Measurements from ENCODE around the gene CDC73. TPM values are rescaled to one million over a fixed set of nuclear protein-coding genes. Genes with fewer than 3 reads are reported as not detected.
"Not testable (repeated sequence)": the region's sequence is repeated elsewhere in the genome, so short reads cannot be mapped to it uniquely, and the experiment has no call there.

Gene CDC73
- total RNA-seq, 2 experiments from 2014 or later: 55.6 to 63.3 TPM

- CTCF ChIA-PET: interaction anchor here (1.3 kb wide), 1 partner anchor 14 kb away, joined by 3 read pairs; no protein-coding TSS in a partner anchor
- Mint-ChIP-seq H3K9me3 (ENCODE audit: low read depth) (no peaks in the 10 kb centered on the region), H3K4me3 (no peak overlapping the region), H3K27me3 (no peaks in the 10 kb centered on the region), H3K27ac (no peak overlapping the region), H3K4me1 (peaks cover 4% of the 10 kb centered on the region), H3K36me3 (peaks cover 26% of the 10 kb centered on the region)
- DNase-seq: no peak
- ATAC-seq: no peak
Observed at GRCh38 chr1:193156822-193157142, 35.0 kb downstream of the CDC73 start.

DNA sequence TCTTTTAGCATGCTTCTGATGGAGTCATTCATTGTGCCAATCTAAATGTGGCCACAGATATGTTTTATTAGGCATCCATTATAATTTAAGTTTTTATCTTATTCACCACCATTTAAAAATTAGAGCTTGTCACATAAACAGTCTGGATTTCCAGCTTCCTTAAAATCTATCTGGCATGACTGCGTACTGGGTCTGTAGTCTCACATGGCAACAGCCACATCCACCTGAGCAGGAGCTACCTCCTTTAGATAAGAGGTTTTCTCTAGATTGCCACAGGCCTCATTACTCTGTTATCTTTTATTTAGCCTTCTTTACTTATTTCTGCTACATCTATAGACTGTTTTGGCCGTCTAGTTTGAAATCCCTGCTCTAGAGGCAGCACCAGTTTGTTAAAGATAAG is 35.5 kb downstream of the CDC73 start:
- H3K27ac Mint-ChIP-seq: no peak overlapping the region
- CTCF ChIA-PET: no interaction called here
- H3K36me3 Mint-ChIP-seq: peaks cover 24% of the 10 kb centered on the region
- H3K4me3 Mint-ChIP-seq: no peak overlapping the region
- peaks cover 4% of the 10 kb centered on the region for H3K4me1 Mint-ChIP-seq
- ATAC-seq (no peak), DNase-seq (no peak)
- H3K9me3 Mint-ChIP-seq (ENCODE audit: low read depth): no peaks in the 10 kb centered on the region
- H3K27me3 Mint-ChIP-seq: no peaks in the 10 kb centered on the region

DNA sequence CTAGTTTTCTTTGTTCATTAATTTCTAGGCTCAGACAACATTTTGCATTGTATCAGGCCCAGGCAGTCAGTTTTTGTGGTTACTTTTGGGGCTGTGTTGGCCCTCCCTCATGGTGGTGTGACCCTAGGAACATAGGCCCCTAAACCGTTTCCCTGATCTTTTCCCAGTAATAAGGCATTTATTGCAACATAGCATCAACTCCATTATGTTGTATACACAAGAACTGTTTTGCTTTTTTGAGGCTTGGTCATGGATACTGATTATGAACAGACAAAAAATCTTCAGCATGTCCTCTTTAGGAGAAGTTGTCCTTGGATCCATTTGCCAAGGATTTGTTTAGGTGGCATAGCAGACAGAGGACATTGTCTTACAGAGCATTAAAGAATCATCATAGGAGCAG is 54.3 kb downstream of the CDC73 start:
- Mint-ChIP-seq H3K9me3 (ENCODE audit: low read depth) (peaks cover 2% of the 10 kb centered on the region), H3K4me3 (no peak overlapping the region), H3K4me1 (peaks cover under 1% of the 10 kb centered on the region), H3K27me3 (no peaks in the 10 kb centered on the region), H3K27ac (no peak overlapping the region), H3K36me3 (peaks cover 41% of the 10 kb centered on the region)
- CTCF ChIA-PET: no interaction called here
- ATAC-seq (no peak), DNase-seq (no peak)

- Mint-ChIP-seq H3K4me3 (no peak overlapping the region), H3K27me3 (no peaks in the 10 kb centered on the region), H3K36me3 (peaks cover 36% of the 10 kb centered on the region), H3K4me1 (peaks cover 2% of the 10 kb centered on the region), H3K27ac (no peak overlapping the region), H3K9me3 (ENCODE audit: low read depth) (peaks cover 2% of the 10 kb centered on the region)
- CTCF ChIA-PET: no interaction called here
- no peak for DNase-seq
- ATAC-seq: no peak
Observed at GRCh38 chr1:193176788-193177187, 55.0 kb downstream of the CDC73 start.

DNA sequence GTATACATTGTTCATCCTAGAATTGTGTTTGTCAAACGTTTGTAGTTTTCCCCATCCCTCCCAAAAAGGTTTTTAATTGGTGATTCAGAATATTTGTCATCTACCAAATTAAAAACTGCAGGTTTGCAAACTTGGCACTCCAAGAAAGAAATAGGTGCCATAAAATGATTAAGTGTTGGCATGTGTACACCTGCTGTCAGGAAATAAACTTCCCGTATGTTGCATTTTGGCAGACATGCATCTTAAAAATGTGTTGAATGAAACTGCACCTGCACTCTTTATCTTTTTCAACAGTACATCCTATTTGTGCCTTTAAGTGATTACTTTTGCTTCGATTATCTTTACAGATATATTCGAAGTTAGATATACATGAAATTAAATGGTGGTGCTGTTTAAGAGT is 57.3 kb downstream of the CDC73 start:
- DNase-seq: no peak
- H3K36me3 Mint-ChIP-seq: peaks cover 23% of the 10 kb centered on the region
- H3K4me1 Mint-ChIP-seq: peaks cover 7% of the 10 kb centered on the region
- H3K27me3 Mint-ChIP-seq: no peaks in the 10 kb centered on the region
- H3K9me3 Mint-ChIP-seq (ENCODE audit: low read depth): peaks cover 2% of the 10 kb centered on the region
- no peak overlapping the region for H3K27ac Mint-ChIP-seq
- CTCF ChIA-PET: no interaction called here
- ATAC-seq: no peak
- H3K4me3 Mint-ChIP-seq: no peak overlapping the region

GRCh38 chr1:193181536-193181935 is 59.7 kb downstream of the CDC73 start:
- H3K4me3 Mint-ChIP-seq: no peak overlapping the region
- H3K27ac Mint-ChIP-seq: no peak overlapping the region

DNA sequence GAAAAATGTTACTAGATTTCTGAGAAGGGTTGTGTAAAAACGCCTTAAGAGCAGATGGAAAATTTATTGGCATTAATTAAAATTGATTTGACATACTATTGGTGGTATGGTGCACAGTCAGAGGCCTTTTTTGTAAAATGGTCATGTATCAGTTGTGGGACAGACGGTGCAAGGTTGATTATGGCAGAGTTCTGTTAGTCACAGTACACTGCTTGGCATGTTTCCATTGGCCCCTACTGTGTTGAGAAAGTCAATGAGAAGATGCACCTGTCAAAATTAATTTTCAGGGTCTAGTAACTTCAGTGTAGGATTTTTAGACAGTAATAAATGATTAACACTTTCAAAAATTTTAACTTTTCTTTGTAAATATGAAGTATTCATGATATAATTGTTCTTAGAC is 60.2 kb downstream of the CDC73 start:
- Mint-ChIP-seq H3K36me3 (peaks cover 5% of the 10 kb centered on the region), H3K4me1 (peaks cover 26% of the 10 kb centered on the region), H3K27ac (no peak overlapping the region), H3K27me3 (no peaks in the 10 kb centered on the region), H3K9me3 (ENCODE audit: low read depth) (peaks cover 2% of the 10 kb centered on the region), H3K4me3 (no peak overlapping the region)
- no peak for DNase-seq
- CTCF ChIA-PET: no interaction called here
- no peak for ATAC-seq

More at GRCh38 chr1:193181536-193181935, 59.7 kb downstream of the CDC73 start:
- DNase-seq (no peak), ATAC-seq (no peak)
- Mint-ChIP-seq H3K27me3 (no peaks in the 10 kb centered on the region), H3K4me1 (peaks cover 22% of the 10 kb centered on the region), H3K36me3 (peaks cover 8% of the 10 kb centered on the region), H3K9me3 (ENCODE audit: low read depth) (peaks cover 2% of the 10 kb centered on the region)
- CTCF ChIA-PET: no interaction called here

- Mint-ChIP-seq H3K4me1 (peaks cover 26% of the 10 kb centered on the region), H3K4me3 (no peak overlapping the region), H3K27ac (no peak overlapping the region), H3K36me3 (peaks cover 1% of the 10 kb centered on the region), H3K9me3 (ENCODE audit: low read depth) (no peaks in the 10 kb centered on the region), H3K27me3 (no peaks in the 10 kb centered on the region)
- DNase-seq (no peak), ATAC-seq (peak; percentile 52)
- CTCF ChIA-PET: no interaction called here
Observed at GRCh38 chr1:193183019-193183627, 61.3 kb downstream of the CDC73 start.

DNA sequence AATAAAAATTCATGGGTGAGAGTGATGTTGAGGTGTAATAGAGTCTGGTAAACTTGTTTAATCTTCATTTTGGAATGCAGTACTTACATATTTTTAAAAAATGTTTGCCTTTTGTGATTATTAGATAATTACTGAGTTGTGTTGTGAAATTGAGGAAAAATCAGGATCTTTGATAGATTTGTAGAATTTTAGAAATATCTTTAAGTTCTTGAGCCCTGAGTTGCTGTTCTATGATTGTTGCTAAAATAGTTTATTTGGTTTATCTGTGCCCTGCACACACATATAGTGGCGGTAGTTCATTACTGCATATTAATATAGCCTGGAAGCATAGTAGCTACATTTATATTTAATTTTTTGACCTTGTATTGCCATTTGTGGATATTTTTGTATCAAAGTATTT is 62.9 kb downstream of the CDC73 start:
- ATAC-seq: no peak
- CTCF ChIA-PET: interaction anchor here (1.5 kb wide), 1 partner anchor 209 kb away, joined by 3 read pairs; no protein-coding TSS in a partner anchor
- Mint-ChIP-seq H3K27me3 (no peaks in the 10 kb centered on the region), H3K27ac (peak overlapping the region; percentile 61), H3K36me3 (peaks cover 3% of the 10 kb centered on the region), H3K9me3 (ENCODE audit: low read depth) (no peaks in the 10 kb centered on the region), H3K4me1 (peaks cover 30% of the 10 kb centered on the region), H3K4me3 (peak overlapping the region; percentile 48)
- no peak for DNase-seq

DNA sequence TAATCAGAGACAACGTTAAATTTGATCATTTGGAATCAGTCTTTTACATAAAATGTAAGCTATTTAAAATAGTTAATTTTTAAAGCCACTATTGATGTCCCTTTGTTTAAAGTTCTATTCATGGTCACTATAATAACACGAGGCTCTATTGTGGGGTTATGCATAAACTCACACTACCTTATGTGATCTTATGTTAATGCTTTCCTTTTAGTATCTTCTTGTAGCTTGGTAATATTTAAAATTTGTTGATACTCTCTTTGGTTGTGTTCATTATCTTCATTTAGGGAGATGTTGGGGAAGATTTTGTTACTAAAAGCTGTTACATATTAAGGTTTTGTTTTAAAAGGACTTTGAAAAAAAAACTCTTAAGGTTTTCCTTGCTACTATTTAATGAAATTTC is 63.4 kb downstream of the CDC73 start:
- CTCF ChIA-PET: interaction anchor here (1.5 kb wide), 1 partner anchor 209 kb away, joined by 3 read pairs; no protein-coding TSS in a partner anchor
- no peaks in the 10 kb centered on the region for H3K27me3 Mint-ChIP-seq
- H3K27ac Mint-ChIP-seq: peak overlapping the region; percentile 61
- peak overlapping the region; percentile 80 for H3K4me3 Mint-ChIP-seq
- ATAC-seq (no peak), DNase-seq (no peak)
- peaks cover 4% of the 10 kb centered on the region for H3K36me3 Mint-ChIP-seq
- H3K4me1 Mint-ChIP-seq: peaks cover 32% of the 10 kb centered on the region
- H3K9me3 Mint-ChIP-seq (ENCODE audit: low read depth): no peaks in the 10 kb centered on the region

DNA sequence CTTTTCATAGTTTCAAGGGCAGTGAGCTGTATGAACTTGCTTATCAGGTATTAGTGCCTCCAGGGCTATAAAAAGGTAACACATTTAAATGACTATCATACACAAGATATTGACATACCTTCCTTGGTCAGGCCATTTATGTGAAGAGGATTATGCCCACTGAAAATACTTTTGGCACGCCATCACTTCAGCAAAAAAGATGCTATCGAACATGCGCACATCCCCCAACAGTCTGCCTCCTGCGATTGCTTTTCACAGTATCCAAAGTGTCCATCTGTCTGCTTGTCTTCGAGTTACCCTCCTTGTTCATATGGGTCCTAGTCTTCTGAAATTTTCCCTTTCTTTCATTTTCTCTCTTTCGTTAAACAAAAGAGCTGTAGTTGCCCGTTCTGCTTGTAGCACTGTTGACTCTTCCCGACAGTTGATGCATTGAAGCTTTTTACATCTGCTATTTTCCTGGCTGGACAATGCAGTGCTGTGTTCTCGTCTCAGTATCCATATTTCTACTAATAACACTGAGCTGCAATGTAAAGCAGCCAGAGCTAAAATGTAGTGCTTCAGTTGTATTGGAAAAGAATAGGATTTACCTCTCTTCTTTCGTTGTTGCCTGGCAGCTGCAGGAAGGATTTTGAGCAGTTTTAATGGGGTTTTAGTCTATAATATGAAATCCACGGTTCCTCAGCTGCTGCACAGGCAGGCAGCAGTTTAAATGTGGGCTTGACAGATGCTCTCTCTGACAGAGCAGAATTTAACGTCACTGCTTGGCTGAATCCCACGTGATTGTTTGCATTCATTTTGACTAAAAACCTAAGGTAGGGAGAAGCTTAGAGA is 64.3 kb downstream of the CDC73 start, which contains the start of gene B3GALT2:
Gene B3GALT2 (minus strand): TSS at position 713 of the 831 bp plus-strand sequence. CDS start 5,051 bp downstream, outside the sequence.
- CTCF ChIA-PET: interaction anchor here (1.0 to 1.5 kb wide), 2 partner anchors 208 to 1111 kb away, joined by 3 read pairs; no protein-coding TSS in a partner anchor
- peak; percentile 51 for DNase-seq
- Mint-ChIP-seq H3K4me1 (peaks cover 37% of the 10 kb centered on the region), H3K27me3 (no peaks in the 10 kb centered on the region), H3K9me3 (ENCODE audit: low read depth) (no peaks in the 10 kb centered on the region), H3K4me3 (peak within 1 kb of the TSS; percentile 80), H3K36me3 (peaks cover 11% of the 10 kb centered on the region), H3K27ac (peak within 1 kb of the TSS; percentile 81)
- ATAC-seq: peak; percentile 77

DNA sequence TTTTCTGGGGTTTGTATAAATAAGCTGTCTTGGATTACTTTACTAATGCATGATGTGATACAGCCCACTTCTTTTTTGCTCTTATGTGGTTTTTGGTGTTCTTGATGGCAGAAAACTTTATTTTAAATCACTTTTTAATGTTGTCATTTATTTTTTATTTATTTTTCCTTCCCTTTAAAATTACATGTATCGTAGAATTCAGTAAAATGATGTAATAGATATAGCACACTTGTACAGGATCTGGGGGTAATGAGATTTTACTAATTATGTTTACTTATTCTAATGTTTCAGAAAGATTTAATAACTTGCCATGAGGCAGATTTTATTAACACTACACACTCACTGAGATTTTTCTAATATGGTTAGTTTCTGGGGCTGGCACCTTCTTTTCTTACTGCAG is 65.3 kb downstream of the CDC73 start:
- DNase-seq: no peak
- H3K4me1 Mint-ChIP-seq: peaks cover 35% of the 10 kb centered on the region
- no peaks in the 10 kb centered on the region for H3K27me3 Mint-ChIP-seq
- H3K9me3 Mint-ChIP-seq (ENCODE audit: low read depth): no peaks in the 10 kb centered on the region
- CTCF ChIA-PET: no interaction called here
- H3K27ac Mint-ChIP-seq: no peak overlapping the region
- peaks cover 16% of the 10 kb centered on the region for H3K36me3 Mint-ChIP-seq
- ATAC-seq: no peak
- no peak overlapping the region for H3K4me3 Mint-ChIP-seq

DNA sequence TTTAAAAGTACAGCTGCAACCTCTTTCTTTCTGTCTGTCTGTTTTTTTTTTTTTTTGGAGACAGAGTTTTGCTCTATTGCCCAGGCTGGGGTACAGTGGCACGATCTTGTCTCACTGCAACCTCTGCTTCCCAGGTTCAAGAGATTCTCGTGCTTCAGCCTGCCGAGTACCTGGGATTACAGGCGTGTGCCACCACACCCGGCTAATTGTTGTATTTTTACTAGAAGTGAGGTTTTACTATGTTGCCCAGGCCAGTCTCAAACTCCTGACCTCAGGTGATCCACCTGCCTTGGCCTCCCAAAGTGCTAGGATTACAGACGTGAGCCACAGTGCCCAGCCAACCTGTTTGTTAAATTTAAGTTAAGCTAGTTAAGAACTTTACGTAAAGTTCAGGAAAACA is 67.1 kb downstream of the CDC73 start:
- H3K4me3 Mint-ChIP-seq; ATAC-seq; DNase-seq; H3K27me3 Mint-ChIP-seq; H3K9me3 Mint-ChIP-seq (ENCODE audit: low read depth); H3K27ac Mint-ChIP-seq: not testable (repeated sequence)
- CTCF ChIA-PET: interaction anchor here (0.6 kb wide), 1 partner anchor 12 kb away, joined by 3 read pairs; no protein-coding TSS in a partner anchor
- H3K4me1 Mint-ChIP-seq: peaks cover 31% of the 10 kb centered on the region
- peaks cover 33% of the 10 kb centered on the region for H3K36me3 Mint-ChIP-seq

All from activated CD8-positive, alpha-beta memory T cell treated with anti-CD3 and anti-CD28 coated beads, Interleukin-2, amount 10 ng/mL, durations not matched to agents 7 days and 5 days (primary cell).